ENCODE results near the gene HOXC6.
A peak's percentile ranks its signal among the peaks of the same experiment; 100 is the strongest.

The HOXC6 gene

GRCh38 chr12:54015018-54015931 is 13.0 kb upstream of the HOXC6 start:
- DNase-seq (ENCODE audit: low read depth in 2 of 2), result no peak

- DNase-seq (ENCODE audit: low read depth in 2 of 2), result no peak
These were observed 12.2 kb upstream of the HOXC6 start for GRCh38 chr12:54016051-54016450.

DNA sequence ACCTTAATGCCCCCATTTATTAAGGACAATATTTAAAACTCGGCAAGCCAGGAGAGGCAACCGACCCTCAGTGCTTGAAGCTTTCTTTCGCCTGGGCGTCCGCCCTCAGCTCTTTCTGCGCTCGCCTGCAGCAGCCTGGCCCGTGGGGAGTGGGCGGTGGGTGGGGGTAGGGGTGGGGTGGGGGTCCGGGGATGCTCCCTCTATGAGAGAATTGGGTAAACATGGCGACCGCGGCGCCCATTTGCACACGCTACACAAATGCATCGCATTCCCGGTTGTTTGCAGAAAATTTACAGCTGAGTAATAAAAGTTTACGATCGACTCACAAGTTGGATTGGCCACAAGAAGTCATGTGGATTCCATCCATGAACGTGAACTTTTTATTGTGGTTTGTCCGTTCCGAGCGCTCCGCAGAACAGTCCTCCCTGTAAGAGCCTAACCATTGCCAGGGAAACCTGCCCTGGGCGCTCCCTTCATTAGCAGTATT is 11.7 kb upstream of the HOXC6 start:
- DNase-seq (ENCODE audit: low read depth in 2 of 2), result no peak

GRCh38 chr12:54017027-54017788 is 11.0 kb upstream of the HOXC6 start:
- no peak for DNase-seq (ENCODE audit: low read depth in 2 of 2)

DNA sequence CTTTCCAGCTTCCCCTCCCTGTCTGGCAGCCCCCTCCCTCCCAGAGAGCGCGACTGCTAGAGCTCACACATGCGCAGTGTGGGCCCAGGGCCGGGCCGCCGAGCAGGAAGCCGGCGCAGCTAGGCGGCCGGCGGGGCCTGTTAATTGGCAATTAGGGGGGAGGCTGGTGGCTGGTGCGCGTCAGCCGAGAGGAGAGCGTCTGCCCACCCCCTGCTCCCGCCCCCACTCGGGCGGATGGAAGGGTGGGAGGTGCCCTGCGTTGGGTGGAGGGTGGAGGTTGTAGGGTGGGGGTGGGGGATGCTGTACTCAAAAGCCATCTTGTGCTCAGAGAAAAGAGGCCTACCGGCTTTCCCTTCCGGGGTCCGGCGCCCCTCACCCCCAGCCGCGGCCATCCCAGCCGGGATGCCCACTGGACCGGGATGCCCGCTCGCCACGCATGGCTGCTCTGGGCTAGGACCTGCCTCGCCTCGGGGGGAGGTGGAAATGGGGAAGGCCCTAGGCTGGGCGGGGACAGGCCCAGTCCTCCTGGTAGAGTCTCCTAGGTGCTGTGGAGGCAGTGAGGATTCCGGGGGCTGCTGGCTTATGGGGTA is 10.3 kb upstream of the HOXC6 start:
- peak; percentile 49 to 56 for DNase-seq (ENCODE audit: low read depth in 2 of 2)

DNA sequence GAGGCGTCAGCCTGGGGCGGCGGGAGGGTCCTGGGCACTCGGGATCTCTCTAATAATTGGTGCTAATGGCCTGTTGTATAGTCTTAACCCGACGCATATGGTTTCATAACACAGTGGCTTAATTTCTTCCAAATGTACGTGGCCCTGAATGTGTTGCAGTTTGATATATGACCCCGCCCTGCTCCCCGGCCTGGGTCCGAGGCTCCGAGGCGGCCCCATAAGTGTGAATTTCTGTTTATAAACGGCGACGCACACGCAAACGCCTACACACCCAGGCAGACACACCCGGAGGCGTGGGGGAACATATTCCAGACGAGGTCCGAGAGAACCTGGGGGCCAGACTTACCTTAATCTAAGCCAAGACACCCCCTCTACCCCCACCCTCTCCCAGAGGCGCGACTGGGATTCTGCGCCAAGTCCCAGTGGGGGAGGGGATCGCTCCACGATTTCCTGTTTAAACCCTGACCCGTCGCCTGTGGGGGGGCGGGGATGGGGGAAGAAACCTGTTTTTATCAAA is 9.7 kb upstream of the HOXC6 start:
- no peak for DNase-seq (ENCODE audit: low read depth in 2 of 2)

DNA sequence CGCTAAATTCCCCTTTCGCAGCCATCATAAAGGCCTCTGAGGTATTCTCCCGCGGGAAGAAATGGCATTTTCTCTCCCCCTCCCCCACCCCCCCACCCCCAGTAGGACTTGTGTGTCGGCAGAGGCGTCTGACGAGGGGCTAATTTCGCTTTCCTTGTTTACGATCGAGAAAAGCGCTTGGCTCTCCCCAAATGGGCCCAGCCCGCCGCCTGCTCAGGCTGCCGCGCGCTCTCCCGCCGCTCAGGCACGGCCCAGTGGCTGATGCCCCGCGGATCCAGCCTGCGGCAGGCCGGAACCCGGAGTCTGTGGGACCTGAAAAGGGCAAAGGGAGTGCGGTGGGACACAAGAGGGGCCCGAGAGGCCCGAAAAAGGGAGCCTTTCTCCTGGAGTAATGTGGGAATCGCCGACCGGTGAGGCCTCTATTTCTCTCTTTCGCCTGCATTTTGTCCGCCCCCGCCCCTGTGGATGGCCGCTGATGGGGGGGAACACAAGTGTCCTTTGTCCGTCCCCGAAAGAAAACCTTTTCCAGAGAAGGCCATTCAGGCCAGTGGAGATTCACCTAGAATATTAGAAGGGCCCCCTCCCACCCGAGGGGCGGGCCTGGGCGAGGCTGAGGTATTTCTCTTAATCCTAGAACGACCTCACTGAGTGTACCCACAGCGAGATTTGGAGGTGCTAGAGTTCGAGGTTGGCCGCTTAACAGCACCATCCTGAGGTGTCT is 9.0 kb upstream of the HOXC6 start:
- no peak for DNase-seq (ENCODE audit: low read depth in 2 of 2)

GRCh38 chr12:54019924-54020590 is 8.2 kb upstream of the HOXC6 start:
- no peak for DNase-seq (ENCODE audit: low read depth in 2 of 2)

DNA sequence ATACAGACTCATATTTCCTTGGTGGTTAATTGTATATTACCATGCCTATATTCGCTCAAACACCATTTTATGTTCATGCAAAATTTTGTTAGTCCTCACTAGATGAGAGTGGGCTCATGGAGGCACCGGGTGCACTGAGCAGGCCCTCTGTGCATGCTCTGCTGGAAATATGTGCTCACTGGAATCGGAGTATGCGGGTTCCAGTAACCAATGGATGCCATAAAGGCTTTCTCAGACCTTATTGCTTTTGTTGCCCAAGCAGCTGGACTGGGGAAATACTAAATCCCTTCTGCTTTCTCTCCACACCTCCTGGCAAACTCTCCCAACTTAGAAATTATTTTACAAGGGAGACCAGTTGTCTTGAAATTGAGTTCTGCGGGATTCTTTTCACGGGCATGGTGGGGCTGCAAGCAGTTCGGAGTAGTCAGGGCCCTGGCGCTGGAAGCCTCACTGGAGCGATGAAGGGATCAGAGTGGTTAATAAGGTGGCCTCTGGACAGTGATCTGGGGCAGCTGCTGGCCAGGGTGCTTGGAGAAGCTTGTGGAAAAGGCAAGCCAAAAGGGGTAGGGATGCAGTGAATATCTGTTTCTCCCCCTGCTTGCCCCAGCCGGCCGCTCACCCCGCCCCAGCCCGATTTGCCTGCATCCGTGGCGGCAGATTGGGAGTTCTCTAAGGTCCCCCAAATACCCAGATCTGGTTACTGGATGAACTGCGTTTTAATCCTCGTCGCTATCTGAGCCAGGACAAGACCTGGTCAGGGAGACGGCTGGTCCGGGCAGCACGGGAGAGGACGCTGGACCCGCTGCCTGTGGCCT is 7.4 kb upstream of the HOXC6 start:
- no peak for DNase-seq (ENCODE audit: low read depth in 2 of 2)

- DNase-seq (ENCODE audit: low read depth in 2 of 2), result no peak
These were observed 6.7 kb upstream of the HOXC6 start for GRCh38 chr12:54021432-54022013.

- DNase-seq (ENCODE audit: low read depth in 2 of 2), result no peak
These were observed 5.0 kb upstream of the HOXC6 start for GRCh38 chr12:54022960-54023884.

DNA sequence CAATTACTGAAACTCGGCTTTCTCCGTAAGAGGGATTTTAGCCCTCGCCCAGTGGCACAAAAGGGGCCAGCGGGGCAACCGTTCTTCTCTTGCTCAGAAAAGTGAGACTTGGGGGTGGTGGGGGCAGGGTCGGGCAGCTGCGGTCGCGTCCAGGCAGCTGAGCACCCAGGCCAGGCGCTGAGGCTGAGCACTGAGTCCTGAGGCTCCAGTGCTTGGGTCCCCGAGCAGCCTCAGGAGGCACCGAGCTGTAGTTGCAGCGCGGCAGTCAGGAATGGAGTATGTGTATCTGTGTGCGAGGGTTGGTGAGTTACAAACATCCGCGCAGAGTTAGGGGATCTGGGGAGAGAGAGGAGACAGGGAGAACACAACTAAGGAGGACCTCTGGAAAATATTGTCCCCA is 4.1 kb upstream of the HOXC6 start:
- DNase-seq (ENCODE audit: low read depth in 2 of 2), result no peak

DNA sequence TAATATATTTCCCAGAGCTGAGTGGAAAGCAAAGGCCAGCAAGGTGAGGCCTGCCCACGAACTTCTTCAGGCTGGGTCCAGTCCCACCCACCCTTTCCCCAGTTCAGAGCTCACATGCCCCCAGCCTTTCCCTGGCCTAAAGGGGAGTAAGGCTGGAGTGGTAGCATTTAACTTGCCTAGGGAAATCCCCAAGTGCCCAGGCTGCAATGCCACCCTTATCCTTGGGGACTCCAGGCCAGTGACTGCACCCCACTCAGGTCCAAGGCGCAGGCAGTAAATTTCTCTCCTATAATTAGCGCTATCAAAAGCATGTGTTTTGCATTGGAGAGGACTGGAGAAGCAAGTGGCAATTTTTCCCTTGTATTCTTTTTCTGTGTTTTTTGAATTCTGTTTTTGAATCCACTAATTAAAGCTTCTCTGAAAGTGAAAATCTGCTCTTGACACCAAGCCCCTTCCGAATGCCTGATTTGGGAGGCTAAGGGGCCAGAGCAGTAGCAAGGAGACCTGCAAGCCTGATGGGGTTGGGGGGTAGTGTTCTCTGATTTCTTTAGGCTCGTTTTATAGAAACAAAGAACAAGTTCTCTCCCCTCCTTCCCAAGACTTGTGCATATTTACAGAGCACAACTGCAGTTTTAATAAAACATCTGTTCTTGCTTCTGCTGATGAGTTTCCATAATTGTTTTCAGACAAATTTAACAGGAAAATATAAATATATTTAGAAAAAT is 3.5 kb upstream of the HOXC6 start:
- DNase-seq (ENCODE audit: low read depth in 2 of 2), result no peak

GRCh38 chr12:54025499-54026405 is 2.5 kb upstream of the HOXC6 start:
- DNase-seq (ENCODE audit: low read depth in 2 of 2), result no peak

DNA sequence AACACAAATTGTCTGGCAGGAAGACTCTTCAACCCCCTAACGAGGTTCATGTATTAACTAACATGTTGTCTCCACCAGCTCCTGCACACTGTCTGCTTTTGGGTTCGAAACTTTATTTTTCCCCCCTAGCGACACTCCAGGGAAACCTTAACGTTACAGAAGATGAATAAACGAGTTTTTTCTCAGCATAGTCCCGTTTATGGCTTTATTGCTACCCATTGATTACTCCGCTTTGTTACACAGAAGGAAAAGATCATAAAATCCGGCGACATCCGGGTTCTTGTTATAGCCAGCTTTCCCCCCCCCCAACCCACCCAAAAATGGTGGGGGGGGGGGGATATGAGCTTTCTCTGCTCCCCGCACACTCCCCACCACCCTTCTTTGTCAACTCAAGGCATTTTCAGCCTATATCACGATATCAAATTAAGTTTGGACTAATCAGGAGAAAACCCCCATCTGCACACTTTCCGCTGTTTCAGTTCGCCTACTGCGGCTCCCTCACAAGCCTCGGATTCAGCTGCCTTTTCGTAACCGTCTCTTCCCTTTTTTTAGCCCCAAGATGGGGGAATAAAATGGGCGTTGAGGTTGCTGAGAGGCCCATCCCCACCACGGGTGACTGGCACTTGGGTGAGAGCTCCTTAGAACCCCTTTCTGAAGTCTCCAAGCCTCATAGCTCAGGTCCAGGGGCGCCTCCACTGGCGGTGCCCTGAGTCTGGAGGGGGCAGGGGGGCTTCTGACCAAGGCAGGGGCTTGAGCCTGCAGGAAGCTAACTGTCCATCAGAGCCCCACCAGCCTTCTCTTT is 1.4 kb upstream of the HOXC6 start:
- no peak for DNase-seq (ENCODE audit: low read depth in 2 of 2)

DNA sequence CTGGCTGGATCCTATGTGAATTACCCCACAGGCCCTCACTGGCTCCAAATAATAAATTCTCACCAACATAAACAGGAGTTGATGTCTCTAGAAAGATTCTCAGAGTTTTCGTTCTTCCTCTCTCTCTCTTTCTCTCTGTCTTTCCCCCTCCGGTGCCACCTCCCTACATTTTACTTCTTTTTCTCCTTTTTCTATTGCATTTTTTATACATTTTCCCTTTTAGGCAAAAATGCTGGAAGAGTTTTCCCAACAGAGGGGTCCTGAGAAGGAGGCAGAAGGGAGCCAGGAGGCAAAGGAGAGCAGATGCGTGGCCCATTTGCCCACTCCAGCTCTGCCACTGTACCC is 826 bp upstream of the HOXC6 start:
- no peak for DNase-seq (ENCODE audit: low read depth in 2 of 2)

Measured in stimulated activated CD4-positive, alpha-beta T cell treated with anti-CD3 and anti-CD28 coated beads, Interleukin-12 subunit alpha, Interleukin-12 subunit beta, amount 100 ng/mL, for 24 hours (primary cell).